Mesothelial cell of epicardium (in vitro differentiated cells): ENCODE results near the gene MAGI2. TPM values are rescaled to one million over a fixed set of nuclear protein-coding genes. Genes with fewer than 3 reads are reported as not detected.

Source experiments
- DNase-seq, 2 experiments: peaks; one replicate each; pipeline ENCODE4 v3.0.0; 2021; ENCODE audit warnings: low spot score in 2 of 2; ENCODE audit not compliant: unreplicated experiment in 2 of 2
- H3K27ac Mint-ChIP-seq: 2 replicates; pipeline ENCODE4 v1.8.0; 2021; ENCODE audit warnings: mixed read lengths
- H3K27me3 Mint-ChIP-seq: 2 replicates; pipeline ENCODE4 v1.8.0; 2021; ENCODE audit warnings: low read depth, mixed read lengths
- H3K36me3 Mint-ChIP-seq: 2 replicates; pipeline ENCODE4 v1.8.0; 2021; ENCODE audit warnings: mixed read lengths
- H3K4me1 Mint-ChIP-seq: 2 replicates; pipeline ENCODE4 v1.8.0; 2021; ENCODE audit warnings: mixed read lengths
- H3K4me3 Mint-ChIP-seq: 2 replicates; pipeline ENCODE4 v1.8.0; 2021; ENCODE audit warnings: mild to moderate bottlenecking, moderate library complexity, mixed read lengths
- H3K9me3 Mint-ChIP-seq: 2 replicates; pipeline ENCODE4 v1.8.0; 2021; ENCODE audit warnings: mixed read lengths
- CTCF ChIP-seq: fragments of 200-600 bp; sonication (generic); IDR thresholded peaks from one replicate; pipeline ENCODE4 v1.5.0; 2021; ENCODE audit warnings: antibody characterized with exemption; ENCODE audit not compliant: unreplicated experiment
- total RNA-seq: library from RNA; stranded (reverse); gene quantifications from 3 replicates; pipeline ENCODE4 v1.2.1, GENCODE V29; 2021

The MAGI2 gene
- total RNA-seq, 1 donor from 2014 or later: 38.4 TPM

- peaks cover under 1% of the 10 kb centered on the region for H3K9me3 Mint-ChIP-seq
- TF ChIP-seq CTCF: no peak
- H3K36me3 Mint-ChIP-seq: no peaks in the 10 kb centered on the region
- peaks cover 11% of the 10 kb centered on the region for H3K4me1 Mint-ChIP-seq
- no peak overlapping the region for H3K4me3 Mint-ChIP-seq
- no peak for DNase-seq
- H3K27ac Mint-ChIP-seq: no peak overlapping the region
- H3K27me3 Mint-ChIP-seq: no peaks in the 10 kb centered on the region
Observed at GRCh38 chr7:78203042-78203720, 1250.3 kb downstream of the MAGI2 start.

- Mint-ChIP-seq H3K9me3 (no peaks in the 10 kb centered on the region), H3K4me1 (no peaks in the 10 kb centered on the region), H3K4me3 (no peak overlapping the region), H3K27ac (peak overlapping the region; percentile 21), H3K27me3 (no peaks in the 10 kb centered on the region), H3K36me3 (no peaks in the 10 kb centered on the region)
- no peak for TF ChIP-seq CTCF
- no peak for DNase-seq
Observed at GRCh38 chr7:78198756-78199155, 1254.7 kb downstream of the MAGI2 start.

GRCh38 chr7:78197447-78197846, 1256.0 kb downstream of the MAGI2 start:
- Mint-ChIP-seq H3K9me3 (no peaks in the 10 kb centered on the region), H3K4me3 (no peak overlapping the region), H3K27me3 (peaks cover 1% of the 10 kb centered on the region), H3K36me3 (no peaks in the 10 kb centered on the region), H3K4me1 (peaks cover 6% of the 10 kb centered on the region), H3K27ac (no peak overlapping the region)
- no peak for DNase-seq
- TF ChIP-seq CTCF: no peak

GRCh38 chr7:78195281-78195680, 1258.2 kb downstream of the MAGI2 start:
- Mint-ChIP-seq H3K27ac (no peak overlapping the region), H3K9me3 (no peaks in the 10 kb centered on the region), H3K36me3 (no peaks in the 10 kb centered on the region), H3K27me3 (peaks cover 1% of the 10 kb centered on the region), H3K4me3 (no peak overlapping the region), H3K4me1 (peaks cover 16% of the 10 kb centered on the region)
- DNase-seq: no peak
- no peak for TF ChIP-seq CTCF

GRCh38 chr7:78194611-78195010, 1258.9 kb downstream of the MAGI2 start:
- Mint-ChIP-seq H3K27me3 (peaks cover 1% of the 10 kb centered on the region), H3K36me3 (no peaks in the 10 kb centered on the region), H3K4me3 (no peak overlapping the region), H3K27ac (no peak overlapping the region), H3K4me1 (peaks cover 16% of the 10 kb centered on the region), H3K9me3 (no peaks in the 10 kb centered on the region)
- TF ChIP-seq CTCF: no peak
- DNase-seq: no peak
